Thyroid gland (tissue), 4 donors: ENCODE data around the gene TMEM214. TPM values are rescaled to one million over a fixed set of nuclear protein-coding genes. Genes with fewer than 3 reads are reported as not detected.

Experiments
- DNase-seq, 2 donors: peaks; one replicate each; pipeline ENCODE4 v3.0.0-alpha.2; 2019
- H3K27ac ChIP-seq, 3 donors: fragments of 200-600 bp; sonication (generic); 1 replicate in 2 of 3; 2 replicates in 1 of 3; pipeline ENCODE4 v1.5.1; 2016 to 2019; ENCODE audit warnings: mild to moderate bottlenecking in 1 of 3, moderate library complexity in 1 of 3
- H3K27me3 ChIP-seq: fragments of 200-600 bp; sonication (generic); one replicate; pipeline ENCODE4 v1.5.1; 2019
- H3K36me3 ChIP-seq, 2 donors: fragments of 200-600 bp; sonication (generic); one replicate each; pipeline ENCODE4 v1.5.1; 2016 to 2019
- H3K4me1 ChIP-seq, 2 donors: fragments of 200-600 bp; sonication (generic); one replicate each; pipeline ENCODE4 v1.5.1; 2017 to 2019
- H3K4me3 ChIP-seq, 3 donors: fragments of 200-600 bp; sonication (generic); replicated peaks in 1 of 3; 1 replicate in 2 of 3; 2 replicates in 1 of 3; pipeline ENCODE4 v1.5.1; 2016; ENCODE audit warnings: mild to moderate bottlenecking in 1 of 3
- H3K9me3 ChIP-seq: fragments of 200-600 bp; sonication (generic); one replicate; pipeline ENCODE4 v1.5.1; 2017
- CTCF ChIP-seq, 6 experiments: fragments of 200-600 bp in 3 of 6; fragments of 450-650 bp in 3 of 6; sonication (generic) in 3 of 6; IDR thresholded peaks; one replicate each; pipeline ENCODE4 v1.5.1; 2016 to 2019; ENCODE audit warnings: antibody characterized with exemption in 6 of 6, mild to moderate bottlenecking in 2 of 6, inconsistent platforms in 1 of 6, moderate library complexity in 1 of 6
- POLR2A ChIP-seq, 2 donors: fragments of 450-650 bp; IDR thresholded peaks; one replicate each; pipeline ENCODE4 v1.6.1; 2017; ENCODE audit warnings: antibody characterized with exemption in 2 of 2, mild to moderate bottlenecking in 2 of 2, moderate library complexity in 1 of 2
- WGBS, 2 donors: methylation state at CpG; one replicate each; pipeline ENCODE4 v1.1.5; 2017; 5-methylcytosine and 5-hydroxymethylcytosine counted together
- intact Hi-C: fragments of 100-400 bp; cut with DNase I; formaldehyde crosslinking; loops from one replicate; pipeline ENCODE4 v1.15.1; 2023
- total RNA-seq, 4 donors: library from RNA; depleted of rRNA; stranded (reverse); fragments of >200 nt; gene quantifications; one replicate each; pipeline ENCODE4 v1.2.3, GENCODE V29; 2016

TMEM214 gene
- total RNA-seq, 4 donors from 2014 or later, result 43.3 to 93.8 (median 78.9) TPM

DNA sequence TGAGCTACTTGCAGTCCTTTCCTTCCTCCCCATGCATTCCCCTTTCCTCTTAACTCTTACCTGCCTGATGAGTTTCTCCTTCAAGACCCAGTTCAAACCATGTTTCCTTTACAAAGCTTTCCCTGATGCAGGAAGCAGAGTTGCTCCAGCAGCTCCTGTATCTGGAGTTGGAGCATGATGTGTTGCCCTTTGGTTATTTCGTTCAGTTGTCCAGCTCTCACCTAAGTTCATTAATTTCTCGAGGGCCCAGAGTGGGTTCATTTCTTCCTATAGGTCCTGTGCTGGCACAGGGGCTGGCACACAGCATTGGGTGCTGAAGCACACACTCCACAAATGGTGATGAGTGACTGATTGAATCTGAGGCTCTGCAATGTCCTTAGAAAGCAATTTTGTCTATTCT, 23.0 kb upstream of the TMEM214 start:
- intact Hi-C loops, result no loop called here
- Histone ChIP-seq H3K36me3 (no peaks in the 10 kb centered on the region), H3K9me3 (no peaks in the 10 kb centered on the region), H3K27ac (no peak overlapping the region), H3K4me3 (no peak overlapping the region), H3K4me1 (no peaks in the 10 kb centered on the region), H3K27me3 (no peaks in the 10 kb centered on the region)
- whole genome bisulfite sequencing, 2 donors, result 76 to 77% methylated on average over 2 of the region's 2 CpGs
- TF ChIP-seq CTCF (IDR thresholded peaks at IDR 0.05) (no peak), POLR2A (IDR thresholded peaks at IDR 0.05) (no peak)
- no peak for DNase-seq

- H3K9me3 ChIP-seq, result no peaks in the 10 kb centered on the region
- intact Hi-C loops, result no loop called here
- H3K4me1 ChIP-seq, result peaks cover under 1 to 1% of the 10 kb centered on the region in 2 donors
- no peak overlapping the region for H3K4me3 ChIP-seq
- H3K27me3 ChIP-seq, result no peaks in the 10 kb centered on the region
- TF ChIP-seq CTCF (IDR thresholded peaks at IDR 0.05) (no peak), POLR2A (IDR thresholded peaks at IDR 0.05) (no peak)
- H3K36me3 ChIP-seq, result no peaks in the 10 kb centered on the region
- H3K27ac ChIP-seq, result no peak overlapping the region
- no peak for DNase-seq
- 88 to 90% methylated on average over 3 of the region's 3 CpGs for WGBS, 2 donors
These were observed 22.6 kb upstream of the TMEM214 start for GRCh38 chr2:27010139-27010538.

DNA sequence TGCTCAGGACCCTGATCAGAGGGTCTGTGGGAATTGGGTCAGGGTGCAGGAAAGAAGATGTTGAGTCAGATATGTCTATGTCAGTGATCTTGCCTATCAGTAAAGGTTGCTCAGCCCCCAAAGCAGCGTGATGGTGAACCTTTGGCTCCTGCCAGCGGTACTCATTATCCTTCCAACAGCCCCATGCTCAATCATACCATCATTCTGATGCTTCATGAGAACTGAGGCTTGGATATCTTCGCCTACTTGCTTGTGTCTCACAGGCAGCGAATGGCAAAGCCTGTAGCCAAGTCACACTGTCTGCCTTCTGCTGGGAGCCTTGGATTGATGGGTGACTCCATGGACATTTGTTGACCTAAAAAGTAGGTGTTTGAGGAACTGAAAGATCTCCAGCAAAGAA, 19.0 kb upstream of the TMEM214 start:
- H3K36me3 ChIP-seq, result no peaks in the 10 kb centered on the region
- H3K4me1 ChIP-seq, result peaks cover 6 to 20% of the 10 kb centered on the region in 2 donors
- H3K27ac ChIP-seq, result no peak overlapping the region
- no peaks in the 10 kb centered on the region for H3K27me3 ChIP-seq
- no peak for DNase-seq
- no peak for TF ChIP-seq CTCF (IDR thresholded peaks at IDR 0.05)
- no peak for TF ChIP-seq POLR2A (IDR thresholded peaks at IDR 0.05)
- intact Hi-C loops, result no loop called here
- no peak overlapping the region for H3K4me3 ChIP-seq
- no peaks in the 10 kb centered on the region for H3K9me3 ChIP-seq
- WGBS, 2 donors, result 90 to 98% methylated on average over 4 of the region's 4 CpGs

GRCh38 chr2:27014771-27015433, 17.9 kb upstream of the TMEM214 start:
- peaks cover 6 to 20% of the 10 kb centered on the region in 2 donors for H3K4me1 ChIP-seq
- H3K27me3 ChIP-seq, result no peaks in the 10 kb centered on the region
- TF ChIP-seq POLR2A (IDR thresholded peaks at IDR 0.05), result no peak
- no peak overlapping the region for H3K4me3 ChIP-seq
- WGBS, 2 donors, result 87 to 90% methylated on average over 8 of the region's 8 CpGs
- DNase-seq, result peak in 1 of 2 donors; percentile 15
- peak overlapping the region in 1 of 3 donors; percentile 43 for H3K27ac ChIP-seq
- H3K9me3 ChIP-seq, result no peaks in the 10 kb centered on the region
- H3K36me3 ChIP-seq, result no peaks in the 10 kb centered on the region
- intact Hi-C loops, result no loop called here

GRCh38 chr2:27016801-27017325, 15.9 kb upstream of the TMEM214 start:
- Histone ChIP-seq H3K4me1 (peaks cover 6 to 20% of the 10 kb centered on the region in 2 donors), H3K4me3 (no peak overlapping the region), H3K27ac (no peak overlapping the region), H3K9me3 (no peaks in the 10 kb centered on the region), H3K27me3 (no peaks in the 10 kb centered on the region), H3K36me3 (no peaks in the 10 kb centered on the region)
- intact Hi-C loops, result loop anchor here (2.0 kb wide), 1 partner anchor 54 kb away; no protein-coding TSS in a partner anchor
- peak in 5 of 6 experiments; percentile 49 to 80 (median 70) for TF ChIP-seq CTCF (IDR thresholded peaks at IDR 0.05)
- no peak for TF ChIP-seq POLR2A (IDR thresholded peaks at IDR 0.05)
- DNase-seq, result peak; percentile 72 to 76
- WGBS, 2 donors, result 67 to 70% methylated on average over 3 of the region's 3 CpGs
